AG09309 (cell line): ENCODE data around the gene DHODH.
"Not testable (repeated sequence)": the region's sequence is repeated elsewhere in the genome, so short reads cannot be mapped to it uniquely, and the experiment has no call there.

Experiments
- DNase-seq: peaks from one replicate; pipeline ENCODE4 v3.0.0-alpha.2; 2010; ENCODE audit warnings: low read depth
- H3K4me3 ChIP-seq: 2 replicates; pipeline ENCODE4 v1.5.1; 2011; ENCODE audit warnings: mild to moderate bottlenecking, low read depth, low read length, moderate library complexity; ENCODE audit not compliant: control insufficient read depth
- TF ChIP-seq, protein P1 (sequence below): IDR thresholded peaks from 2 replicates; pipeline ENCODE4 v1.5.1; 2011; ENCODE audit warnings: mild to moderate bottlenecking, low read depth, low read length, inconsistent platforms; ENCODE audit not compliant: insufficient read depth, control insufficient read depth; ENCODE audit errors: missing control alignments

The DHODH gene

DNA sequence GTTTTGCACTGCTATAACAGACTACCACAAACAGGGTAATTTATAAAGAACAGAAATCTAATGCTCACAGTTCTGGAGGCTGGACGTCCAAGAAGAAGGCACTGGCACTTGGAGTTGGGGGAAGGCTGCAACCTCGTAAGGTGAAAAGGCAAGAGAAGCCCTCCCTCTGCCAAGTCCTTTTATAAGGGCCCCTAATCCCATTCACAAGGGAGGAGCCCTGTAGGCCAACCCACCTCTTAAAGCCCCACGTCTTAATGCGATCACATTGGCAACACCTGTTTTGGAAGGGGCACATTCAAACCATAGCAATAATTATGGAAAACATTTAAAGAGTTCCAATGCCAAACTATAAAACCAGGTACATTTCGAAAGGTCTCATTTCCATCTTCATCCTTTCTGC, 13.5 kb upstream of the DHODH start:
- DNase-seq, result no peak
- TF ChIP-seq, protein P1, sequence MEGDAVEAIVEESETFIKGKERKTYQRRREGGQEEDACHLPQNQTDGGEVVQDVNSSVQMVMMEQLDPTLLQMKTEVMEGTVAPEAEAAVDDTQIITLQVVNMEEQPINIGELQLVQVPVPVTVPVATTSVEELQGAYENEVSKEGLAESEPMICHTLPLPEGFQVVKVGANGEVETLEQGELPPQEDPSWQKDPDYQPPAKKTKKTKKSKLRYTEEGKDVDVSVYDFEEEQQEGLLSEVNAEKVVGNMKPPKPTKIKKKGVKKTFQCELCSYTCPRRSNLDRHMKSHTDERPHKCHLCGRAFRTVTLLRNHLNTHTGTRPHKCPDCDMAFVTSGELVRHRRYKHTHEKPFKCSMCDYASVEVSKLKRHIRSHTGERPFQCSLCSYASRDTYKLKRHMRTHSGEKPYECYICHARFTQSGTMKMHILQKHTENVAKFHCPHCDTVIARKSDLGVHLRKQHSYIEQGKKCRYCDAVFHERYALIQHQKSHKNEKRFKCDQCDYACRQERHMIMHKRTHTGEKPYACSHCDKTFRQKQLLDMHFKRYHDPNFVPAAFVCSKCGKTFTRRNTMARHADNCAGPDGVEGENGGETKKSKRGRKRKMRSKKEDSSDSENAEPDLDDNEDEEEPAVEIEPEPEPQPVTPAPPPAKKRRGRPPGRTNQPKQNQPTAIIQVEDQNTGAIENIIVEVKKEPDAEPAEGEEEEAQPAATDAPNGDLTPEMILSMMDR, result no peak
- H3K4me3 ChIP-seq, result no peak overlapping the region

DNA sequence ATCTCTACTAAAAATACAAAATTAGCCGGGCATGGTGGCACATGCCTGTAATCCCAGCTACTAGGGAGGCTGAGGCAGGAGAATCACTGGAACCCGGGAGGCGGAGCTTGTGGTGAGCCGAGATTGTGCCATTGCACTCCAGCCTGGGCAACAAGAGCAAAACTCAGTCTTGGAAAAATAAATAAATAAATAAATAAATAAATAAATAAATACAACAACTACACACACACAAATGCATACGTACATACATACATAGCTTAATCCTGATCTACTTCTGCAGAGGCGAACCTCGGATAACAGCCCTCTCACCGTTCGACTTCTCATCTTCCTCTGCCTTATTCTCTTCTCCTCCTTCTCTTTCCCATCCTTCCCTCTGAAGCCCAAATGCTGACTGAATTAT, 11.0 kb upstream of the DHODH start:
- not testable (repeated sequence) for H3K4me3 ChIP-seq, DNase-seq

DNA sequence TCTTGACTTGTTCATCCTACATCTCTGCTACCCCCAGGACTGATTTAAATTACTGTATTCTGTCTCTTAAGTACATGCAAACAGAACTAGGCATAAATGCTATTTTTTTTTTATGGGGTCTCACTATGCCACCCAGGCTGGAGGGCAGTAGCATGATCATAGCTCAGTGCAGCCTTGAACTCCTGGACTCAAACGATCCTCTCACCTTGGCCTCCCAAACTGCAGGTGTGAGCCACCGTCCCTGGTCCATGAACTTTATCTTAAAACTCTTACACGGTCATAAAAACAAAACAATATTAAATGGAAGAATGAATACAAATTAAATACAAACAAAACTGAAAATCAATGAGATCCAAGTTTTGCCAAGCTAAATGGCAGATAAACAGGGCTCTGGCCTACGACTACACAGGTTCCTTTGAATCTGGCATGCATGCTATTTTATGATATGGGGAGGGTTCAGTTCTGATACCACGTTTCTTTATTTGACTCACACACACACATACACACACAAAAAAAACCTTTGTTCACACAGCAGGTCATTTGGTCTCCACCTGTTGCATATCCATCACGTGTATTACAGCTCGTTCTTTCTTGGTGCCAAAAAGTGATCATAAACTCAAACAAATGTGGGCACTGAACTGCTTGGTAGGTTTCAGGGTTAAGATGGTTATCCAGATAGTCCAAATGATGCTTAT, 7.2 kb upstream of the DHODH start:
- TF ChIP-seq, protein P1, result no peak

DNA sequence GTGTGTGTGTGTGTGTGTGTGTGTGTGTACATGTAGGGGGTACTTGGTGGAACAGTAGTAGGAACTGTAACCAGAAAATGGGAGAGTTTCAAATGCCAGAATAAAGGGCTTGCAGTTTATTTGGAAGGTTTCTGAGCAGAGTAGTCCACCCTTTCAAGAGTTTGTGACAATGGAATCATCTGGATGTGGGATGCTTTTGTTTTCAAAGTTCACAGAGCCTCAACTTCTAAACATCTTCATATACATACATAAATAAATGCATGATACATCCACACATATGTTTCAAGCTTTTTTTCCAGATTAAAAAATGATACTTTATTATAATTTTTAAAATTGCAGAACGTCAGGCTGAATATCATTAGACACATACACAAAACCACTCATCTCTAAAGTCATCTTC, 5.9 kb upstream of the DHODH start:
- TF ChIP-seq, protein P1, result no peak
- no peak overlapping the region for H3K4me3 ChIP-seq
- no peak for DNase-seq

More for the DNA sequence above, 7.2 kb upstream of the DHODH start:
- no peak overlapping the region for H3K4me3 ChIP-seq
- no peak for DNase-seq

- peak overlapping the region; percentile 6; the same call in 1 of the 2 replicates for H3K4me3 ChIP-seq
Observed at GRCh38 chr16:72008065-72008423, 500 bp upstream of the DHODH start.

DNA sequence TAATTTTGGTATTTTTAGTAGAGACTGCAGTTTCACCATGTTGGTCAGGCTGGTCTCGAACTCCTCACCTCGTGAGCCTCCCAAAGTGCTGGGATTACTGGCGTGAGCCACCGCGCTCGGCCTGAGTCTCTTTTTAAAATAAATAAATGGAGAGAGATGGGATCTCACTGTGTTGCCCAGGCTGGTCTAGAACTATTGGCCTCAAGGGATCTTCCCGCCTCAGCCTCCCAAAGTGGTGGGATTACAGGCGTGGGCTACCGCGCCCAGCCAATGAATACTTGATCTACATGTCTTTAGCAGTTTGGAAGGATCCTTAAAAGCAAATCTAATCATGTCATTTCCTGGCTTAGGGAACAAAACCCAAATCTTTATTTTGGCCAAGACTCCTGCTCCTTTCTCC, 1.2 kb downstream of the DHODH start:
- no peak overlapping the region for H3K4me3 ChIP-seq
- DNase-seq, result no peak
- TF ChIP-seq, protein P1, result no peak

More at GRCh38 chr16:72008065-72008423, 500 bp upstream of the DHODH start:
- not testable (repeated sequence) for DNase-seq

- TF ChIP-seq, protein P1, result no peak
- DNase-seq, result no peak
- no peak overlapping the region for H3K4me3 ChIP-seq
Observed at GRCh38 chr16:72012607-72013006, 4.1 kb downstream of the DHODH start.

- TF ChIP-seq, protein P1, result no peak
- DNase-seq, result no peak
Observed at GRCh38 chr16:72013389-72013788, 4.8 kb downstream of the DHODH start.

More at GRCh38 chr16:72013389-72013788, 4.8 kb downstream of the DHODH start:
- no peak overlapping the region for H3K4me3 ChIP-seq
